ENCODE data around the gene ERBB4. TPM values are rescaled to one million over a fixed set of nuclear protein-coding genes. Genes with fewer than 3 reads are reported as not detected.

Gene ERBB4
- total RNA-seq, 1 experiment from 2014 or later, result under 0.01 TPM

DNA sequence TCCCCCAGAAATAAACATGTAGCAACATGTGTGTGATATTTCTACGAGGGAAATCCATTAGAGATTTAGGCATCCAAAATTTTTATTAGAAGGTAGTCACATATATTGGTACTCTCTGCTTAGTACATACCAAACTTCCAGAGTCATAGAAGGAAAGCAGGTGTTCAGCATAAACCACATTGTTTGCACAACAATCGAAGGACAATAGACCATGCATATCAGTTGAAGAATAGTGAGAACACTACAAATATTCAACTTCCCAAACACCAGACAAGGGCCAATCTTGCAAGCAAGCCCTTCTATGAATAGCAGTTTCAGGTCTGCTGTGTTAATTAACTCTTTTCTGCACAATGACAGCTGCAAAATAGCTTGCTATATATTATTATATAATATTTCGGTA lies 702.2 kb downstream of the ERBB4 start:
- Histone ChIP-seq H3K4me3 (no peak overlapping the region), H3K9me3 (replicated peaks) (0 out of 2 replicates have a peak, but pooled peaks cover 2% of the 10 kb centered on the region), H3K27ac (no peak overlapping the region), H3K4me1 (replicated peaks) (no peaks in the 10 kb centered on the region), H3K36me3 (no peaks in the 10 kb centered on the region), H3K27me3 (replicated peaks) (no peaks in the 10 kb centered on the region)
- DNase-seq (ENCODE audit: low read depth in 1 of 2, low spot score in 2 of 2), result no peak

DNA sequence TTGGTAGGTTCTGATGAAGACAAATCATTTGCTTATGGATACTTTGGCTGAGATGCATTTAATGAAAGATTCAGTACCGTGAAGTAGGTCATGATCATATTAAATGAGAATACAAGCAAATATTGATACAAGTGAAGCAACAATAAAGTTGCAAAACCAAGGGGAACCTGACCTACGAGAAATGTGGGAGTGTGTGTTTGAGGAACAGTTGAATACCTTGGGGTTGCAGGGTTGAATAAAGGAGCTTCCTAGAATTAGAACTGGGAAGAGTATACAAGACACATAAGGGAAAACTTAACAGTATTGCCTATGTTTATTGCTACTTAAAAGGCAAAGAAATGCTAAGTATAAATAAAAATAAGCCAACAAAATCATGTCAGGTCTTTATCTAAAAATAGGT lies 702.9 kb downstream of the ERBB4 start:
- H3K36me3 ChIP-seq, result no peaks in the 10 kb centered on the region
- H3K9me3 ChIP-seq (replicated peaks), result 0 out of 2 replicates have a peak, but pooled peaks cover 2% of the 10 kb centered on the region
- H3K27me3 ChIP-seq (replicated peaks), result no peaks in the 10 kb centered on the region
- H3K27ac ChIP-seq, result no peak overlapping the region
- no peak overlapping the region for H3K4me3 ChIP-seq
- H3K4me1 ChIP-seq (replicated peaks), result no peaks in the 10 kb centered on the region
- no peak for DNase-seq (ENCODE audit: low read depth in 1 of 2, low spot score in 2 of 2)

- DNase-seq (ENCODE audit: low read depth in 1 of 2, low spot score in 2 of 2), result no peak
- H3K9me3 ChIP-seq (replicated peaks), result no peaks in the 10 kb centered on the region
- H3K27me3 ChIP-seq (replicated peaks), result no peaks in the 10 kb centered on the region
- no peak overlapping the region for H3K27ac ChIP-seq
- H3K4me3 ChIP-seq, result no peak overlapping the region
- H3K4me1 ChIP-seq (replicated peaks), result no peaks in the 10 kb centered on the region
- H3K36me3 ChIP-seq, result no peaks in the 10 kb centered on the region
These were observed 704.9 kb downstream of the ERBB4 start for GRCh38 chr2:211833582-211834279.

GRCh38 chr2:211829725-211830124 lies 708.9 kb downstream of the ERBB4 start:
- Histone ChIP-seq H3K27ac (no peak overlapping the region), H3K36me3 (no peaks in the 10 kb centered on the region), H3K27me3 (replicated peaks) (no peaks in the 10 kb centered on the region), H3K9me3 (replicated peaks) (no peaks in the 10 kb centered on the region), H3K4me3 (no peak overlapping the region), H3K4me1 (replicated peaks) (no peaks in the 10 kb centered on the region)
- DNase-seq (ENCODE audit: low read depth in 1 of 2, low spot score in 2 of 2), result no peak

DNA sequence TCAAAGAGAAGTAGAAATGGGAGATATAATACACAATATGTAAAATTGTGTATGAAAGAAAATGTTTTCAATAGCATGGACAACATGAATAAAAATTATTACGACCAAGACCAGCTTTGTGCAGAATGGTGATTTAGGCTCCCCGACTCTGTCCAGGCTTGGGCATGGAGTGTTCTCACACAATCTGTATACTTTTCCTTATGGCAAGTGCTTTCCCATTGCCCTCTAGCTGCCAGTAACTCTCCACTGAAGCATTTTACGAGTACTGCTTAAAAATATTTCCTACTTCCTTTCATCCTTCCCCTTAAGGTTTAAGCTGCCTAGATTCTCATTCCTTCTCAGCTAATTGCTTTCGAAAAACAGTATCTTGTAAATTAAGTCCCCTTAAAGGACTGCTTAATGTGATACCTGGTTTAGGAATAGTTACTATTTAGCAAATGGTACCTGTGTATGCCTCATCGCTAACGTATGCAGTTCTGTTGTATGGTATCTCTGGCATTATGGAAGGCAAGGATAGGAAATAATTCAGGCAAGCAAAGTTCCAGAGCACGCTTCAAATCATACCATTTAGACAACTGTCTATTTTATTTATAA lies 714.6 kb downstream of the ERBB4 start:
- no peak for DNase-seq (ENCODE audit: low read depth in 1 of 2, low spot score in 2 of 2)
- no peaks in the 10 kb centered on the region for H3K9me3 ChIP-seq (replicated peaks)
- H3K36me3 ChIP-seq, result no peaks in the 10 kb centered on the region
- H3K4me3 ChIP-seq, result no peak overlapping the region
- no peak overlapping the region for H3K27ac ChIP-seq
- no peaks in the 10 kb centered on the region; the same call in 1 of the 2 replicates for H3K27me3 ChIP-seq (replicated peaks)
- no peaks in the 10 kb centered on the region for H3K4me1 ChIP-seq (replicated peaks)

GRCh38 chr2:211822686-211823335 lies 715.8 kb downstream of the ERBB4 start:
- H3K4me3 ChIP-seq, result no peak overlapping the region
- no peak for DNase-seq (ENCODE audit: low read depth in 1 of 2, low spot score in 2 of 2)
- no peaks in the 10 kb centered on the region for H3K36me3 ChIP-seq
- H3K27me3 ChIP-seq (replicated peaks), result no peaks in the 10 kb centered on the region; the same call in 1 of the 2 replicates
- no peaks in the 10 kb centered on the region for H3K9me3 ChIP-seq (replicated peaks)
- no peak overlapping the region for H3K27ac ChIP-seq
- H3K4me1 ChIP-seq (replicated peaks), result no peaks in the 10 kb centered on the region

DNA sequence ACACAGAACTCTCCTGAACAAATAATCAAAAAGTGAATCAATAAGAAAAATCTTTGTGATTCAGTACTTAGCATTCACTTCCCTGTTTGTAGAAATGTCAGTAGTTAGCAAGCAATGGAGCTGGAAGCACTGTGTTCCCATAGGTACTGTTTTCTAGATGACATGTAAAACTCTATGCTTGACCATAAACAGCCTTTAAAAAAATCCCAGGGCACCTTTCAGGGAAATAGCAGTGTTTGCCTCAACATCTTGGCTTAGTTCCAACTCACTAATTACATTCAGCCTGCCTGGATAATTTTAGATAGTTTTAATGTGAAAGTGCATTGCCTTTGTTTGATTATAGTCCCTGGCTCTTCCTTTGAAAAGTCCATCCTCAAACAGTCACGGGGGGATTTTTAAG lies 721.8 kb downstream of the ERBB4 start:
- Histone ChIP-seq H3K4me3 (no peak overlapping the region), H3K4me1 (replicated peaks) (no peaks in the 10 kb centered on the region), H3K9me3 (replicated peaks) (no peaks in the 10 kb centered on the region), H3K27me3 (replicated peaks) (no peaks in the 10 kb centered on the region; the same call in 1 of the 2 replicates), H3K27ac (no peak overlapping the region), H3K36me3 (no peaks in the 10 kb centered on the region)
- DNase-seq (ENCODE audit: low read depth in 1 of 2, low spot score in 2 of 2), result no peak

DNA sequence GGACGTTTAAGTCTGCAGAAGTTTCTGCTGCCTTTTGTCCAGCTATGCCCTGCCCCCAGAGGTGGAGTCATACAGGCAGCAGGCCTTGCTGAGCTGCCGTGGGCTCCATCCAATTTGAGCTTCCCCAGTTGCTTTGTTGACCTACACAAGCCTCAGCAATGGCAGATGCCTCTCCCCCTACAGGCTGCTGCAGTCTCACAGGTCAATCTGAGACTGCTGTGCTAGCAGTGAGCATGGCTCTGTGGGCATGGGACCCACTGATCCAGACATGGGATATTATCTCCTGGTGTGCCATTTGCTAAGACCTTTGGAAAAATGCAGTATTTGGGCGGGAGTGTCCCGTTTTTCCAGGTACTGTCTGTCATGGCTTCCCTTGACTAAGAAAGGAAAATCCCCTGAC lies 726.0 kb downstream of the ERBB4 start:
- H3K4me1 ChIP-seq (replicated peaks), result no peaks in the 10 kb centered on the region
- no peaks in the 10 kb centered on the region for H3K9me3 ChIP-seq (replicated peaks)
- H3K27ac ChIP-seq, result no peak overlapping the region
- no peaks in the 10 kb centered on the region for H3K36me3 ChIP-seq
- no peaks in the 10 kb centered on the region for H3K27me3 ChIP-seq (replicated peaks)
- no peak overlapping the region for H3K4me3 ChIP-seq
- no peak for DNase-seq (ENCODE audit: low read depth in 1 of 2, low spot score in 2 of 2)

DNA sequence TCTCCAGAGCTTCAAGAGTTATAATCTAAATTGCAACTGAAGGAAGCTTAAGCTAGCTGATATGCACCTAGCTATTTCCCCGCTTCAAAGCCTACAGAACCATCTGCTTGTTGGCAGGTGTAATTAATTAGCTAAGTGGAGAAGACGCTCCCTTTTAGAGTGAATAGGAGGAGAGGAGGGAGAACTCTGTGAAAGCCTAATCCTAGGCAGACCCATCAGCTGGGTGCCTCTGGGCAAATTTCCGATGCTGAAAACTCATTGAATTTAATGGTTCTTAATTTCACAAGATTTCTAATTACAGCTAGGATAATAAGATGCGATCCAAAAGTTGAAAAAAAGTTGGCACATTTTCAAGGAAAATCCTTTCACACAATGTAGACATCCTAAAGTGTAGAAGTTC lies 735.9 kb downstream of the ERBB4 start:
- no peaks in the 10 kb centered on the region for H3K36me3 ChIP-seq
- DNase-seq (ENCODE audit: low read depth in 1 of 2, low spot score in 2 of 2), result no peak
- H3K27ac ChIP-seq, result no peak overlapping the region
- H3K27me3 ChIP-seq (replicated peaks), result no peaks in the 10 kb centered on the region
- no peaks in the 10 kb centered on the region for H3K4me1 ChIP-seq (replicated peaks)
- H3K9me3 ChIP-seq (replicated peaks), result no peaks in the 10 kb centered on the region
- H3K4me3 ChIP-seq, result no peak overlapping the region

DNA sequence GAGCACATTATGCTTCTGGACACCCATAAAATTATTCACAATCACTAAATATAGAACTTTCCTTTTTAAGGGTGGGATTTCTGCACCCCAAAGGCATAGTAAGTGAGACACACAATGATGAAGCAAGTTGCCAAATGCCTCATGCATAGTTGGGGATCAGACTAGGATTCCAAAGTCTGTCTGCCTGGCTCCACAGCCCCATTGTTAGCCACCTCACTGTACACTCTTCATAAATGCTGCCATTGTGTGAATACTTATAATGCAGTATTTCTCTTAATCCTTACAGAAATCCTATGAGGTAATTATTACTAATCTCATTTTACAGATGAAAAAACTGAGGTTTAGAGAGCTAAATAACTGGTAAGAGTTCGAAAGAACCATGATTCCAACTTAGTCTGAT lies 738.6 kb downstream of the ERBB4 start:
- H3K9me3 ChIP-seq (replicated peaks), result no peaks in the 10 kb centered on the region
- H3K27me3 ChIP-seq (replicated peaks), result no peaks in the 10 kb centered on the region
- no peak for DNase-seq (ENCODE audit: low read depth in 1 of 2, low spot score in 2 of 2)
- no peak overlapping the region for H3K27ac ChIP-seq
- H3K4me1 ChIP-seq (replicated peaks), result no peaks in the 10 kb centered on the region
- no peak overlapping the region for H3K4me3 ChIP-seq
- H3K36me3 ChIP-seq, result no peaks in the 10 kb centered on the region

GRCh38 chr2:211798868-211799267 lies 739.7 kb downstream of the ERBB4 start:
- no peak for DNase-seq (ENCODE audit: low read depth in 1 of 2, low spot score in 2 of 2)
- H3K9me3 ChIP-seq (replicated peaks), result no peaks in the 10 kb centered on the region
- H3K4me1 ChIP-seq (replicated peaks), result no peaks in the 10 kb centered on the region
- no peaks in the 10 kb centered on the region for H3K27me3 ChIP-seq (replicated peaks)
- no peak overlapping the region for H3K27ac ChIP-seq
- H3K4me3 ChIP-seq, result no peak overlapping the region
- H3K36me3 ChIP-seq, result no peaks in the 10 kb centered on the region

- no peaks in the 10 kb centered on the region for H3K27me3 ChIP-seq (replicated peaks)
- no peak for DNase-seq (ENCODE audit: low read depth in 1 of 2, low spot score in 2 of 2)
- H3K4me3 ChIP-seq, result no peak overlapping the region
- H3K4me1 ChIP-seq (replicated peaks), result no peaks in the 10 kb centered on the region
- no peaks in the 10 kb centered on the region for H3K9me3 ChIP-seq (replicated peaks)
- H3K27ac ChIP-seq, result no peak overlapping the region
- H3K36me3 ChIP-seq, result no peaks in the 10 kb centered on the region
These were observed 744.9 kb downstream of the ERBB4 start for GRCh38 chr2:211793690-211794089.

- no peak for DNase-seq (ENCODE audit: low read depth in 1 of 2, low spot score in 2 of 2)
- Histone ChIP-seq H3K27me3 (replicated peaks) (no peaks in the 10 kb centered on the region), H3K36me3 (no peaks in the 10 kb centered on the region), H3K9me3 (replicated peaks) (no peaks in the 10 kb centered on the region), H3K4me3 (no peak overlapping the region), H3K27ac (no peak overlapping the region), H3K4me1 (replicated peaks) (no peaks in the 10 kb centered on the region)
These were observed 748.6 kb downstream of the ERBB4 start for GRCh38 chr2:211789982-211790381.

DNA sequence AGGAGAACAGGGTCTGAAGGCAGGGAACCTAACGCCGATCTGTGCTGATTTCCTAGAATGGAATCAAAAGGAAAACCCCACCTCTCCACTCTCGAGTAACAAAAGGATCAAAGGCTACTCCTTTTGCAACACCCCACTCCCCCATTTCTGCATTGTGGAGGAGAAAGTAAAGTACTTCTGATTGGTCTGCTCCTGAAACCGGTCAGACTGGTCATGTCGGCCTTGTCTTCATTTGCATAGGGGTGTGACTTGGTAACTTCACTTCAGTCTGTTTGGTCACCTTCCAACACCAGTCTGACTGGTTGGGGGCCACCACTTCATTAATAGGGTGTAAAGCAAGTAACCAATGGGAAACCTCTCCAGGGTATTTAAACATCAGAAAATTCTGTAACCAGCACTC lies 771.9 kb downstream of the ERBB4 start:
- Histone ChIP-seq H3K4me1 (replicated peaks) (no peaks in the 10 kb centered on the region), H3K9me3 (replicated peaks) (no peaks in the 10 kb centered on the region), H3K27ac (no peak overlapping the region), H3K27me3 (replicated peaks) (no peaks in the 10 kb centered on the region), H3K4me3 (no peak overlapping the region), H3K36me3 (no peaks in the 10 kb centered on the region)
- no peak for DNase-seq (ENCODE audit: low read depth in 1 of 2, low spot score in 2 of 2)
